HTERT RPE-1 (cell line): ENCODE results near the gene NKD1.

ENCODE experiments used
- in situ Hi-C: fragments of 300-500 bp; cut with MboI; formaldehyde crosslinking; loops from 4 replicates; pipeline ENCODE4 v1.14.3; 2020; ENCODE audit warnings: low sequenced_read_pairs

Gene NKD1

DNA sequence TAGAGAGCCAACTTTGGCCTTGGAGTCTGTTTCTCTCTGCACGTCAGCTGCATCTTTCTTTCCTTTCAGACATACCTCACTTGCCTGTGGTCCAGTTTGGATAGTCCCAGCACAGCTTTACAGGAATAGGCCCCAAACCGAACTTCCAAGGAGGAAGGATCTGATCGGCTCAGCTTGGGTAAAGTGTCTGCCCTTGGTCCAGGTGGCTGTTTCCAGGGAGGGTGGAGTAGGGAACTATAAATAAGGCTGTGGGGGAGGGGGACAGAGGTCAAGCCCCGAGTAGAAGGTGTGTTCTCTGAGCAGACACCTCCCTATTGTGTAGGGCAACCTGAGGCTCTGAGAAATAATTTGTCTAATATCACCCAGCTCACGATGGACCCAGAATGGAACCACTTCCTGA is 29.2 kb upstream of the NKD1 start:
- in situ Hi-C loops: no loop called here

DNA sequence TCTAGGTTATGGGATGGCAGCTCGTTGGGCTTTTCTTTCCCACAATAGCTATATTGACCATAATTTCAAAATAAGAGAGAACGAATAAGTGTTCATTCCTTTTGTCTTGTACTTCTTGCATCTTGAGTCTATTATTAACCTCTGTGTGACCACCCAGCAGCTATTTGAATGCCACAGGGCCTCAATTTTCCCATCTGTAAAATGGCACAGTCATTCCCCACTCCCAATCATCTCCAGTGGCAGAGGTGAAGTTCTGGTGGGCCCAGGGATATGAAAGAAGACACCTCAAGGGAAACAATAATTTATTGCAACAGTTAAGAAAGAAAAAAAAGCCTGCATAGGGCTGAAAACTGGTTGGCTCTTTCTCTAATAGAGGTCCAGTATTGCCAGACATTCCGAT is 28.6 kb upstream of the NKD1 start:
- in situ Hi-C loops: no loop called here

GRCh38 chr16:50520451-50521245 is 27.5 kb upstream of the NKD1 start:
- in situ Hi-C loops: no loop called here

DNA sequence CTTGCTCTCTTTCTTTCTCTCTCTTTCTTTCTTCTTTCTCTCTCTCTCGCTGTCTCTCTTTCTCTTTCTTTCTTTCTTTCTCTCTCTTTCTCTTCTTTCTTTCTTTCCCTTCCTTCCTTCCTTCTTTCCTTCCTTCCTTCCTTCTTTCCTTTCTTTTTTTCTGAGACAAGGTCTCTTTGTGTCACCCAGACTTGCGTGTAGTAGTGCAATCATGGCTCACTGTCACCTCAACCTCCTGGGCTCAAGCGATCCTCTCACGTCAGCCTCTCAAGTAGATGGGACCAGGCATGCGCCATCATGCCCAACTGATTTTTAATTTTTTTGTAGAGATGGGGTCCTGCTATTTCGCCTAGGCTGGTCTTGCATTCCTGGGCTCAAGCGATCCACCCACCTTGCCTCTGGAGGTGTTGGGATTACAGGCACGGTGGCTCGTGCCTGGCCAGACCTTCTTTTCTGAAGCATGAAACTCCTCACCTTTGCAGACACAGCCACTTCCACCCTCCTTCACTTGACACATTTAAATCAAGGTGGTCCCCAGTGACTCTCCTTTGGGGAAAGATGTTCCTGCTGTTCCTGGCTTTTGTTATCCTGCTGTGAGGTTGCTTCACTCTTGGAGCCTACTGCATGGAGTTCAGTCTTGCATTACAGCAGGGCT is 26.8 kb upstream of the NKD1 start:
- in situ Hi-C loops: no loop called here

DNA sequence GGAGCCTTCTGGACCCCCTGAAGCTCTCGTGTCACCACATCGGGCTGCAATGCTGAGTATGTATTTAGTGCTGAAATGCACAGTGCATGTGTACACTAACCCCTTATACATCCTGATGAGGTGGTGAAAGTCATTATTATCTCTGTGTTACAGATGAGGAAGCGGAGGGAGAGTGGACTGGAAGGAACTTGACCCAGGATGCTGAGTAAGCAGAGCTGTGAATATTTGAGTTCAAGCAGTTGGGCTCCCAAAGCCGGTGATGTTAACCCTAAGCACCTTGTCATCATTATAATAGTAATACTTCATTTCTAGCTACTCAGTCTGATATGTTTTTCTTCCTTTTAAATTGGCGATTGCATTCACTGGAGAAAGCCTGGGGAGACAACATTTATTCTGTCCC is 25.9 kb upstream of the NKD1 start:
- in situ Hi-C loops: no loop called here

DNA sequence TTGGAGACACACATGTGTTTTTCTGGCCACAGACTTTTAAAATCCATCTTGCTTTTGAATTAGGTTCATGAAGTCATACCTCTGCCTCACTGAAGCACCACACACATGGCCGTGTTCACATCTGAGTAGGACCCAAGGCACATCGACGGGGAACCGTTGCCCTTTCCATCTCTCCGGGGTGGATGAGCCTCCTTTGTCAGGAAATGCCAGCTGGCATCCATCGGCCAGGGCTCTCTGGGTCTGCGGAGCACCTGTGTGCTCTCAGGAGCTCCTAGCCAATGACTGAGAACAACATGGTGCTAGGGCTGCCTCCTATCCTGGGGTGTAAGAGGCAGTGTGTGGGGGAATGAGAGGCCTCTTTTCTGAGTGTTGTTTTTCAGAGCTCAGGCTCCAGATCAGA is 24.5 kb upstream of the NKD1 start:
- in situ Hi-C loops: no loop called here

DNA sequence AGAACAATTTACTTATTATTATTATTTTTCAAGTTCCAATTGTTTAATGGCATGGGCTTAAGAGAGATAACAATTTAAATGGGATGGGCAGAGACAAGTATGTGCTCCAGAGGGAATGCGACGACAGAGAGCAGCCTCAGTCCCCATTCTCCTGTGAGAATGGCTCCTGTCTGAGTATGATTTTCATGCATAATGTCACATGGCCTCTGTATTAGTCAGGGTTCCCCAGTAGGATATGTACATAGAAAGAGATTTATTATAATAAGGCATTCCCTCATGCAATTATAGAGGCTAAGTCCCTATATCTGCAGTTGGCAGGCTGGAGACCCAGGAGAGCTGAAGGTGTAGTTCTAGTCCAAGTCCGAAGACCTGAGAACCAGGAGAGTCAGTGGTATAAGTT is 22.9 kb upstream of the NKD1 start:
- in situ Hi-C loops: no loop called here

GRCh38 chr16:50525716-50526115 is 22.5 kb upstream of the NKD1 start:
- in situ Hi-C loops: no loop called here

DNA sequence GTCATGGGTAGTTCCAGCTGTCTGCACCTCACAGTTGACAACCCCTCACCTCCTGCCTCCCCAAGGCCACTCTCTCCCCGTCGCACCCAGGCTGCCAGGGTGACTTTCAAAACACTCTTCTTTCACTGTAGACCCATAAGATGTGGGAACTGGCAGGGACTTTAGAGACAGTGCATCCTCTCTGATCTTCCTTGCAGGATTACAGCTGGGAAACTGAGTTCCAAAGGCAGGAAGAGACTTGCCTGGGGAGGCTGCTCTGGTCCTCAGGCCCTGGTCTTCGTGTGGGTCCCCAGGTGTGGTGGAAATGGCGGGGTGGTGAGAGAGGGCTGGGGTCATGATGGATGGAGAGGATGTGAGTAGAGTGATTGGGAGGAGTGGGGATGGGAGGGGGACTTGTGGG is 21.9 kb upstream of the NKD1 start:
- in situ Hi-C loops: no loop called here

DNA sequence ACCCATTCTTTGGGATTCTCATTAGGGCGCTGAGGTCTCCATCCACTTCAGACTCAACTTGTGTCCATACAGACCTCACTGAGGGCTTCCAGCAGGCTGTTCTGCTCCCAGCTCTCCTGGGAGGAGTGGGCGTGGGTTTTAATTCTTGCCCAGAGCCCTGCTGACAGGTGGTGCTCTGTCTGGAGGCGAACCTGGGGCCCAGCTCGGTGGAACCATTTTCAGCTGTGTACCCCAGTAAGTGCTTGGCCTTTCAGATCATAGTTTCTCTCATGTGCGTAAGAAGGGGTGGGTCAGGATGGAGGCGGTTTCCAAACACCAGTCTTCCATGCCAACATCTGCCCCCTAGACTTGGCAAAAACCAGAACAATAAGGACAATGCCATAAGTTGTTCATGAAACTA is 21.4 kb upstream of the NKD1 start:
- in situ Hi-C loops: no loop called here

DNA sequence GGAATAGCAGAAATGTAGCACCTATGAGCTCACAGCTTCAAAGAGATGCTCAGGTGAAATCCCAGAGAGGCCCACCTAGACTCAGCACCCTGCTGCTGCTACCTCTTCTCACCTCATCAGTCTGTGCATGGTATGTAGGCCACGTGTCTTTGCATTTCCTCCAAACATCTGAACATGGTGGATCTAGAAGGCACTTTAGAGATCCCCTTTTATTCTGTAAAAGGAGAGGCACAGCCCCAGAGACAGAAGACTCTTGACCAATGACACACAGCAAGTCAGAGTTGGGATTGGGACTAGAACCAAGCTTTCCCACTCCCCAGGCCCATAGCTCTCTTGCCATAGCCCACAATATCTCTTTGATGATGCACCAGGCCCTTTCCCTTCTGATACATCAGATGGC is 19.4 kb upstream of the NKD1 start:
- in situ Hi-C loops: no loop called here

DNA sequence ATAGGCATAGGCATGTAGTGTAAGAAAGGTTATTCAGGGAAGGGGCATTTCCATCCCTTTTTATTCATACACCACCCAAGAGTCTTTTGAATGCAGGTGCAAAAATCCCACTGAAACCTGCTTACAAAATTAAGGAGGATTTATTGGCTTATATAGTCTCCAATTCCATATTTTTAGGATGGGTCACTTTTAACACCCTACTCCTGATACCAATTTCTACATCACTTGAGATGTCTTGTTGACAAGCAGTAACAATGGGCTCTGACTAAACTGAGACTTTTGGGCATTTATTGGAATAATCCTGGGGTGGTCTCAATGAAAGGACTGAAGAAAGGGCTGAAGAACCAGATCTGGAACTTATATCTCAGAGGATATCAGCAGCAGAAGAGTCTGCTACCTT is 18.9 kb upstream of the NKD1 start:
- in situ Hi-C loops: no loop called here

DNA sequence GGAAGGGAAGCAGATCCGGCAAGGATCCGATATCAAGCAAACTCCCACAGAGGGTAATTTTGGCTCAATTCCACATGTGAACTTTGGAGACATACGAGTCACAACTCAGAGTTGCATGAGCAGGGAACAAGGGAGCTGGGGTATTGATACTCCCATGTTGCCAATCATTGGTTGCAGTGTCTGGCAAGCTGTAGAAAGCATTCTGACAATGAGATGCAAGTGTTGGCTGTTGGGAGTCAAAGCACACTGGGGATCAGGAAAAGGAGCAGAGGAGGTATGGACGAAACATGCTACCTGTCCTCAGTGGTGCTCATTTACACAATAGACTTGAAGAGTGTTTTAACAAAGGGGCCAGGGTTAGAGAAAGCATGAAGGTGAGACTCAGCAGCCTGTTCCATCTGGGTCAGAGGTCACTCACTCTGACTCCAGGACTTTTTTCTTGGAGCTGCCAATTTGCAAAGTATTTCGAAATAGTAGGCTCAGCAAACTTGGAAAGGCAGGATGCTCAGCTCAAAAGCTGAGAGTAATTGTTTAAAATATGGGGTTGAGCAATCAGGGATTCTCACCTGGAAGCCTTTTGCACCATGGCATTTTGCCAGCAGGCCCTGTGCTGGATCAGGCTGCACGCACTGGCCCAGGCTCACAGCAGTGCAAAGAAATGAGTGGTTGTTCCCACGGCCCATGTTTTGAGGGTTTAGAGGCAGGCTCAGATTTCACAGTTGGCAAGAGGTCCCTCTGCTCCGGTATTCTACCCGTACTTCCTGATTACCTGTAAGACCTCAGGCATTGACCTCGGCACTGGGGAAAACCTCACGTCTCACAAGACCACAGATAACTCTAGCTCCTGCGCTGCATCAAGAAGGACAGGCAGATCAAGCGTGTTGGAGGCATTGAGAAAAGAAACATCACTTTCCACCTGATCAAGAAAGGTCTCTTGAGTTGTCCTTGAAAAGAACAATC is 17.6 kb upstream of the NKD1 start:
- in situ Hi-C loops: no loop called here

DNA sequence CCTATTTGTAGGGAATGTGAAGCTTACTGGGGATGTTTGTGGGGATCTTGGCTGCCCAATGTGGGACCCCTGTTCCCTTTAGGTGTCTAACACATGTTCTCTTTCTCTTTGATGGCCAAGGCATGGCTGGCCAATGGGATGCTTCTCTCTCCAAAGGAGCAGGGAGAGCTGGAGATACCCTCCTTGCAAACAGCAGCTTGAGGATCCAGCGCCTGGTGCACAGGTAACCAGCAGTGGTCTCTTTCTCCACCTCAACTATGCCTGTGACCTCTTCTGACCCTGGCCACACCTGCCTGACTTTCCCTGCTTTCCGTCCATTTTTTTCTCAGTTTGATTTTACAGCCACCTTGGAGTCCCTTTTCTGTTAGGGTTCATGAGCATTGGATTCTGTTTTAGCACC is 16.8 kb upstream of the NKD1 start:
- in situ Hi-C loops: no loop called here

DNA sequence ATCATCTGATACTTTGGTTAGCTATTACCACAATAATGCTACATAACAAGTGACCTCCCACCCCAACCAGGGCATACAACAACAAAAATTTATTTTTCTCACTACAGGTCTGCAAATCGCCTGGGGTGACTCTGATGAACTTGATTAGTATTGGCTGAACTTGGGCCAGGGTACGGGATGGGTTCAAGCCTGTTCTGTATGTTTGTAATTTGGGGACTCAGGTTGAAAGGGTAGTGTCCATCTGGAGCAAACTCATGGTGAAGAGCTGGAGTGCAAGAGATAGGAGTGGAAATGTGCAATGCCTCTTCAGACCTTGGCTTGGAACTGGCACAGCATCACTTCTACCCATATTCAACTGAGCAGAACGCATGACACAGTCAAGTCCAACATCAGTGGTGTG is 16.3 kb upstream of the NKD1 start:
- in situ Hi-C loops: no loop called here

GRCh38 chr16:50532576-50532975 is 15.6 kb upstream of the NKD1 start:
- in situ Hi-C loops: no loop called here

DNA sequence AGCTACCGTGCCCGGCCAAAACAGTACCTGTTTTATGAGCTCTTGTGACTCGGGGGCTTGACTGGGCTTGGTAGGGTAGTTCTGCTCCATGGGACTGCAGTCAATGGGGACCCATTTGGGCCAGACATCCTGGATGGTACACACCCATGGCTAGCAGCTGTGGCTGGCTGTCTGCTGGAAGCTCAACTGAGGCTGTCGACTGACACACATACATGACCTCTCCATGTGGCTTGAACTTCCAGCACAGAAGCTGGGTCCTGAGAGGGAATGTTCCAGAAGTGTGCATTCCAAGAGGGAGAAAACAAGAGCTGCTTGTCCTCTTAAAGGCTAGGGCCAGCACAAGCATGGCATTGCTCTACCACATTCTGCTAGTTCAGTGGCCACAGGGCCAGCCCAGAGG is 14.9 kb upstream of the NKD1 start:
- in situ Hi-C loops: no loop called here

DNA sequence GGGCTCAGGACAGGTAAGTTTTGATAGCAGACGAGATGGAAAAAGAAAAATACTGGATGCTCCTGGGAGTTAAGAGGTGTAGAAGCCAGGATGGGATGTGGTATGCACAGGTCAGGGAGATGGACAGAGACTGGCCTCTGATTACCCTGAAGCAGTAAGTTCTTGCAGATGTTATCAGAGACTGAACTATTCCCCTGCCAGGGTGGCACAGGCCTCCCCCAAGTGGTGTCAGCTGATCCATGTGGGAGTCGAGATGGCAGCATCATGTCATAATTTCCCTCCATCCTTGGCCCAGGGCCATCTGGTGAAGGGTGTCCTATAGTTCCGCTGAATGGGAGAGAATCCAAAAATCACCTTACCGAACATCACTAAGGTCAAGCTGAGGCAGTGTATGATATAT is 14.1 kb upstream of the NKD1 start:
- in situ Hi-C loops: no loop called here

- in situ Hi-C loops: no loop called here
Observed at GRCh38 chr16:50534556-50534955, 13.6 kb upstream of the NKD1 start.

DNA sequence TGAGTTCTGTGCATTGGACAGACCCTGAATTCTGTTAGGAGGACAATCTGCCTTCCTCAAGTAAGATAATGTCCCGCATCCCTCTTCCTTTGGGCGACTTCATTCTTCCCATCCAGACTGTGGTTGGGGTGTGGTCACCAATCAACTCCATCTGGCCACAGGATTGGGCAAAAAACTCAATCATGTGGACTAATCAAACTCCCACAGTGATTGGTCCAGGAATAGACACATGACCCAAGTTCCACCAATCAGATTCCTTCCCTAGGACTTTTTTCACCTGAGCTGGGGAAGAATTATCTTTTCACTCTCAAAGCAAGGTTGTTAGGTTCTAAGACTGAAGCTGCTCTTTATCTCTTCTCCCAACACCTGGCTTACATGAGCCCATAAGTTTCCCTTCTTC is 13.2 kb upstream of the NKD1 start:
- in situ Hi-C loops: no loop called here

DNA sequence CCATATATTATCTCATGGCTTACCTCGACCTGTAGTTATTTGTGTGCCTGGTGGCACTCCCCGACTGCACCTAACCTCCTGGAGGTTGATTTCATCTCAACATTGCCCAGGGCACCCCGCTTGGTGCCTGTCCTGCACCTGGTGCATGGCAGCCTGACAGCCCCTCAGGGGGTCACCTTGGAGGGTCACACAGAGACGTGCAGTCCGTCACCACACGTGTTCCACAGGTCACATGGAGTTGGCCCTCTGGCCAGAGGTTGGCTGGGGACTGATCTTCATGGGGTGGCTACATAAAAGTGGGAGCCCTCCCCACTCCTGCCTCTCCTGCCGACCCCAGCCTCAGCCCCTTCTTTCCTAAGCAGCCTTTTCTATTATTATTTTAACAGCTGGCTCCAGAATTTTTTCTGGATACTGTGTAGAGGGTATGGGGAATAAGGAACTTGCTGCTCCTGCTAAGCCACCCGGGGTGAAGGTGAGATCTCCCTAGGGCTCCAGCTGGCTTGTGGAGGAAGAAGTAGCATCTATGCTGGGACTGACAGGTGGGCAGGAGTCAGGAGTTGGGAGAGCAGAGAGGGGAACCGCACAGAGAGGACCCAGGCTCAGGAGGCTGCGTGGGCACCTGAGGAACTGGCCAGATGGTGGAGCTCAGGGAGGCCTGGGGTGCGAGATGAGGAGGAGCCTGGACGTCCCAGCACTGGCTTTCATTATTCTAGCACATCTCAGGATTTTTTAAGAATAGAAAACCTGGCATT is 12.5 kb upstream of the NKD1 start:
- in situ Hi-C loops: no loop called here
